GOT3 (cell line): ENCODE results near the gene CEACAM8.
"Not testable (repeated sequence)": the region's sequence is repeated elsewhere in the genome, so short reads cannot be mapped to it uniquely, and the experiment has no call there.

Source experiments
- DNase-seq: peaks from one replicate; lab custom pipeline; 2025; ENCODE audit warnings: mixed read lengths; lab: John Stamatoyannopoulos, UW

The CEACAM8 gene

GRCh38 chr19:42594617-42595489 lies at the start of gene CEACAM8:
Gene CEACAM8, minus strand, starts transcription at chr19:42594924. Its CDS starts 96 bp downstream, at chr19:42594828.
- DNase-seq = no peak

- not testable (repeated sequence) for DNase-seq
These were observed 44.8 kb upstream of the CEACAM8 start for GRCh38 chr19:42639324-42640092.

GRCh38 chr19:42635233-42635539 lies 40.5 kb upstream of the CEACAM8 start:
- DNase-seq = no peak

- no peak for DNase-seq
These were observed 39.9 kb upstream of the CEACAM8 start for GRCh38 chr19:42634409-42635232.

GRCh38 chr19:42629191-42629590 lies 34.5 kb upstream of the CEACAM8 start:
- no peak for DNase-seq

GRCh38 chr19:42628411-42629140 lies 33.9 kb upstream of the CEACAM8 start:
- no peak for DNase-seq

GRCh38 chr19:42627916-42628315 lies 33.2 kb upstream of the CEACAM8 start:
- DNase-seq = no peak

- DNase-seq = no peak
These were observed 31.5 kb upstream of the CEACAM8 start for GRCh38 chr19:42626181-42626580.

- no peak for DNase-seq
These were observed 24.5 kb upstream of the CEACAM8 start for GRCh38 chr19:42619271-42619670.

- DNase-seq = no peak
These were observed 18.9 kb upstream of the CEACAM8 start for GRCh38 chr19:42613666-42614065.

- not testable (repeated sequence) for DNase-seq
These were observed 15.7 kb upstream of the CEACAM8 start for GRCh38 chr19:42610401-42610915.

- DNase-seq = no peak
These were observed 12.1 kb upstream of the CEACAM8 start for GRCh38 chr19:42606660-42607351.

- no peak for DNase-seq
These were observed 7.2 kb upstream of the CEACAM8 start for GRCh38 chr19:42601811-42602443.

- no peak for DNase-seq
These were observed 1.8 kb upstream of the CEACAM8 start for GRCh38 chr19:42596391-42597072.

GRCh38 chr19:42595550-42596172 lies 937 bp upstream of the CEACAM8 start:
- no peak for DNase-seq

- no peak for DNase-seq
These were observed 4.9 kb downstream of the CEACAM8 start for GRCh38 chr19:42589792-42590191.

GRCh38 chr19:42584466-42584865 lies 10.3 kb downstream of the CEACAM8 start:
- no peak for DNase-seq

- DNase-seq = no peak
These were observed 17.7 kb downstream of the CEACAM8 start for GRCh38 chr19:42577016-42577415.

- DNase-seq = no peak
These were observed 18.5 kb downstream of the CEACAM8 start for GRCh38 chr19:42576241-42576640.
